MCF 10A (cell line): ENCODE data around the gene PC. TPM values are rescaled to one million over a fixed set of nuclear protein-coding genes. Genes with fewer than 3 reads are reported as not detected.
A peak's percentile ranks its signal among the peaks of the same experiment; 100 is the strongest.

Experiments used
- BruUV-seq: library from RNA; stranded (reverse); fragments of 400-500 nt; replicated peaks from 2 replicates; lab custom pipeline; 2021; lab: Mats Ljungman, UMichigan
- CTCF ChIA-PET: fragments of 300-600 bp; sonication (Branson Sonifier 250); formaldehyde crosslinking; extraction: SDS; loops from one replicate; lab custom pipeline; 2021; ENCODE audit warnings: antibody characterized with exemption, inconsistent platforms; lab: Yijun Ruan, JAX
- POLR2A ChIA-PET: fragments of 300-600, 350-650 bp; sonication (Branson Sonifier 250); formaldehyde crosslinking; extraction: SDS; loops from one replicate; lab custom pipeline; 2020; ENCODE audit warnings: antibody characterized with exemption, inconsistent platforms; lab: Yijun Ruan, JAX
- DNase-seq: peaks from one replicate; pipeline ENCODE4 v3.0.0-alpha.2; 2018; ENCODE audit not compliant: unreplicated experiment
- H3K27ac Mint-ChIP-seq: one replicate; pipeline ENCODE4 v1.8.0; 2022; ENCODE audit warnings: mild to moderate bottlenecking, low read depth, mixed read lengths; ENCODE audit not compliant: unreplicated experiment
- H3K27me3 Mint-ChIP-seq: one replicate; pipeline ENCODE4 v1.8.0; 2022; ENCODE audit warnings: mixed read lengths; ENCODE audit not compliant: insufficient read depth, unreplicated experiment
- H3K36me3 Mint-ChIP-seq: one replicate; pipeline ENCODE4 v1.8.0; 2022; ENCODE audit warnings: mild to moderate bottlenecking, moderate library complexity, mixed read lengths; ENCODE audit not compliant: insufficient read depth, unreplicated experiment
- H3K4me1 Mint-ChIP-seq: one replicate; pipeline ENCODE4 v1.8.0; 2022; ENCODE audit warnings: mixed read lengths; ENCODE audit not compliant: insufficient read depth, unreplicated experiment
- H3K4me3 Mint-ChIP-seq: one replicate; pipeline ENCODE4 v1.8.0; 2022; ENCODE audit warnings: mild to moderate bottlenecking, moderate library complexity, mixed read lengths; ENCODE audit not compliant: unreplicated experiment
- H3K9me3 Mint-ChIP-seq: one replicate; pipeline ENCODE4 v1.8.0; 2022; ENCODE audit warnings: mixed read lengths; ENCODE audit not compliant: unreplicated experiment
- intact Hi-C: fragments of 100-400 bp; cut with micrococcal nuclease; formaldehyde crosslinking; loops from 2 replicates; pipeline ENCODE4 v1.14.1; 2022
- total RNA-seq: library from RNA; stranded (reverse); gene quantifications from 2 replicates; pipeline ENCODE4 v1.2.3, GENCODE V29; 2022
- TF ChIP-seq, protein P1 (sequence below): fragments of 200-600 bp; IDR thresholded peaks from one replicate; pipeline ENCODE4 v1.8.0; 2022; ENCODE audit warnings: antibody characterized with exemption, mild to moderate bottlenecking; ENCODE audit not compliant: unreplicated experiment

Gene PC
- total RNA-seq, 1 experiment from 2014 or later, result 37.7 TPM

DNA sequence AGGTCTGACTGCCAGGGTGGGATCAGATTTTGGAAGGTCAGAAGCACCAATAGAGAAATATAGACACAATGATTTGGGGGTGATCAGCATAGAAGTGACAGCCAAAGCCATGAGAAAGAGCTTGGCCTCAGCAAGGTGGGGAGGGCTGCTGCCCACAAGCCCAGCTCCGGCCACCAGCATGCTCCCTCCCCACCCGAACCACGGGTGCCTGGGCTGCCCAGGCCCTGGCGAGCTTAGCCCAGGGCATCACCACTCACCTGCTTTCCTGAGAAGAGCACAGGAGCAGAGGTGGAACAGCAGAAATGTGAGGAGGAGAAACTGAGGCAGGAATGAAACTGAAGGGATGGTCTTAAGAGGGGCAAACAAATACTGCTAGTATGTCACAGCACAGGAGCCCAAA, 52.6 kb downstream of the PC start:
- no peaks in the 10 kb centered on the region for H3K9me3 Mint-ChIP-seq
- peaks cover 37% of the 10 kb centered on the region for H3K4me1 Mint-ChIP-seq
- intact Hi-C loops, result no loop called here
- TSS peak; percentile 45 for BruUV-seq
- peak overlapping the region; percentile 82 for H3K27ac Mint-ChIP-seq
- H3K27me3 Mint-ChIP-seq, result no peaks in the 10 kb centered on the region
- TF ChIP-seq, protein P1, sequence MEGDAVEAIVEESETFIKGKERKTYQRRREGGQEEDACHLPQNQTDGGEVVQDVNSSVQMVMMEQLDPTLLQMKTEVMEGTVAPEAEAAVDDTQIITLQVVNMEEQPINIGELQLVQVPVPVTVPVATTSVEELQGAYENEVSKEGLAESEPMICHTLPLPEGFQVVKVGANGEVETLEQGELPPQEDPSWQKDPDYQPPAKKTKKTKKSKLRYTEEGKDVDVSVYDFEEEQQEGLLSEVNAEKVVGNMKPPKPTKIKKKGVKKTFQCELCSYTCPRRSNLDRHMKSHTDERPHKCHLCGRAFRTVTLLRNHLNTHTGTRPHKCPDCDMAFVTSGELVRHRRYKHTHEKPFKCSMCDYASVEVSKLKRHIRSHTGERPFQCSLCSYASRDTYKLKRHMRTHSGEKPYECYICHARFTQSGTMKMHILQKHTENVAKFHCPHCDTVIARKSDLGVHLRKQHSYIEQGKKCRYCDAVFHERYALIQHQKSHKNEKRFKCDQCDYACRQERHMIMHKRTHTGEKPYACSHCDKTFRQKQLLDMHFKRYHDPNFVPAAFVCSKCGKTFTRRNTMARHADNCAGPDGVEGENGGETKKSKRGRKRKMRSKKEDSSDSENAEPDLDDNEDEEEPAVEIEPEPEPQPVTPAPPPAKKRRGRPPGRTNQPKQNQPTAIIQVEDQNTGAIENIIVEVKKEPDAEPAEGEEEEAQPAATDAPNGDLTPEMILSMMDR, result no peak
- ChIA-PET CTCF (no interaction called here), POLR2A (interaction anchor here (0.7 to 2.8 kb wide), 4 partner anchors 13 to 53 kb away, joined by 3 to 10 read pairs (median 7); partner anchors contain the start of gene PC)
- H3K4me3 Mint-ChIP-seq, result no peak overlapping the region
- no peak for DNase-seq
- H3K36me3 Mint-ChIP-seq, result peaks cover 9% of the 10 kb centered on the region

DNA sequence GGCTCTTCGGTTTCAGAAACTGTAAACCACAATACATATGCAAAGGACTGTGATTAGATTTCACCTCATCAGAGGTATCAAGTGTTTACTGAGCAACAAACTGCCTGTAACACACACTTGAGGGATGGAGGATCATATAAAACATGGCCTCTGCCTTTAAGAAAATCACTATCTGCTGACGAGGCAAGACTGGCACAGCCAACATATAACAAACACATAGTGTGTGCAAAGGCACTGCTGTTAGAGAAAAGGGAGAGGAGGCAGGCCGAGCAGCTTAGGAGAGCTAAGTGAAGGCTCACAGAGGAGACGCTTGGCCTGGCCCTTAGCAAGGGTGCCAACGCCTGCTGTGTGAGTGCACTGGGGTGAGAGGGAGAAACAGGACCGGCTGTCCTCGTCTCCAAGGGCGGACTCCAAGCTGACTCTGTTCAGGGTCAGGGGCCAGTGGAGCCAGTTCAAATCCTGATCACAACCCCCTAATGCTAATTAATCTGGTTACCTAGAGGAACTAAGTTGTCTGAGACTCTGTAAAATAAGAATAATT, 53.1 kb downstream of the PC start:
- H3K9me3 Mint-ChIP-seq, result no peaks in the 10 kb centered on the region
- CTCF ChIA-PET, result no interaction called here
- POLR2A ChIA-PET, result interaction anchor here (1.3 to 2.8 kb wide), 3 partner anchors 13 to 54 kb away, joined by 5 to 10 read pairs (median 9); partner anchors contain the start of gene PC
- peak overlapping the region; percentile 82 for H3K27ac Mint-ChIP-seq
- H3K27me3 Mint-ChIP-seq, result no peaks in the 10 kb centered on the region
- no TSS peak for BruUV-seq
- H3K4me1 Mint-ChIP-seq, result peaks cover 37% of the 10 kb centered on the region
- peaks cover 8% of the 10 kb centered on the region for H3K36me3 Mint-ChIP-seq
- H3K4me3 Mint-ChIP-seq, result no peak overlapping the region
- intact Hi-C loops, result no loop called here
- DNase-seq, result no peak
- TF ChIP-seq, protein P1, result no peak

DNA sequence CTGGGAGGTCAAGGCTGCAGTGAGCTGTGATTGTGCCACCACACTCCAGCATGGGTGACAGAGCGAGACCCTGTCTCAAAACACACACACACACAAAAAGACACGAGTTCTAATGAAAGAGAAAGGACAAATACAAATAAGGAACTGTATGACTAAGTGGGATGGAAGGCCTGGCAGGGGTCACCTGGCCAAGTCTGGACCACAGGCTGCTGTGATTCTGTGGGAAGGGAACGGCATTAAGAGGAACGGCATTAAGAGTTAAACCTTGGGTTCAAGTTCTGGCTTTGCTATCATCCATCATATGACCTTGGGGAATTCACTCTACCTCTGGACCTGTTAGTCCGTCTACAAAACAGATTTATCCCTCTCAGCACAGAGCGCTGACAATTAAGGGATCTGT, 53.6 kb downstream of the PC start:
- Mint-ChIP-seq H3K4me1 (peaks cover 37% of the 10 kb centered on the region), H3K36me3 (peaks cover 3% of the 10 kb centered on the region), H3K27me3 (no peaks in the 10 kb centered on the region), H3K27ac (peak overlapping the region; percentile 73), H3K9me3 (no peaks in the 10 kb centered on the region), H3K4me3 (no peak overlapping the region)
- ChIA-PET CTCF (no interaction called here), POLR2A (interaction anchor here (1.3 to 2.8 kb wide), 2 partner anchors 12 to 31 kb away, joined by 5 to 10 read pairs; no protein-coding TSS in a partner anchor)
- TF ChIP-seq, protein P1, result no peak
- BruUV-seq, result no TSS peak
- intact Hi-C loops, result no loop called here
- DNase-seq, result no peak

DNA sequence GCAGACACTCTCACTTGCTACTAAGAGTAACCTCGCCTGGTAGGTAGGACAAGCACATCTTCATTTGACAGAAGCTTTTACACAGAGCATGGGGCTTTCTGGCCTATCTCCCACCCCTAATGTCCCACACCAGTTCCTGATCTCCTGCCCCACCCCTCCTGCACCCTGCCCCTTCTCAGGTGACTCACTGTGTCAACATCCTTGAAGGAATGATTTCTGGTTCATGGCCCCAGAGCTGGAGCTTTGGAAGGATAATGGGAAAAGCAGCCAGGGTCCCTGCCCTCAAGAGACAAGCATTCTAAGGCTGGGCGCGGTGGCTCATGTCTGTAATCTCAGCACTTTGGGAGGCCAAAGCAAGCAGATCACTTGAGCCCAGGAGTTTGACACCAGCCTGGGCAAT, 54.1 kb downstream of the PC start:
- Mint-ChIP-seq H3K9me3 (no peaks in the 10 kb centered on the region), H3K4me3 (no peak overlapping the region), H3K36me3 (no peaks in the 10 kb centered on the region), H3K27ac (peak overlapping the region; percentile 73), H3K27me3 (no peaks in the 10 kb centered on the region), H3K4me1 (peaks cover 37% of the 10 kb centered on the region)
- CTCF ChIA-PET, result interaction anchor here (1.1 kb wide), 1 partner anchor 72 kb away, joined by 4 read pairs; the partner anchor contains the start of gene C11orf86
- intact Hi-C loops, result no loop called here
- BruUV-seq, result no TSS peak
- TF ChIP-seq, protein P1, result no peak
- POLR2A ChIA-PET, result interaction anchor here (1.3 to 2.8 kb wide), 2 partner anchors 12 to 31 kb away, joined by 5 to 10 read pairs; no protein-coding TSS in a partner anchor
- peak; percentile 57 for DNase-seq
